Right atrium auricular region (tissue), 2 donors: ENCODE measurements around the gene WSB1. TPM values are rescaled to one million over a fixed set of nuclear protein-coding genes. Genes with fewer than 3 reads are reported as not detected.

ENCODE experiments used
- DNase-seq: peaks from one replicate; pipeline ENCODE4 v3.0.0-alpha.2; 2019; ENCODE audit warnings: low spot score
- H3K27ac ChIP-seq, 2 donors: fragments of 200-600 bp; sonication (generic); 1 replicate in 1 of 2; 2 replicates in 1 of 2; pipeline ENCODE4 v1.5.1; 2016 to 2019
- H3K27me3 ChIP-seq, 2 donors: fragments of 200-600 bp; sonication (generic); one replicate each; pipeline versions ENCODE4 v1.5.1 to v1.6.0; 2017 to 2019
- H3K36me3 ChIP-seq: fragments of 200-600 bp; sonication (generic); one replicate; pipeline ENCODE4 v1.5.1; 2016
- H3K4me1 ChIP-seq, 2 donors: fragments of 200-600 bp; sonication (generic); one replicate each; pipeline versions ENCODE4 v1.5.1 to v1.6.0; 2017 to 2019
- H3K4me3 ChIP-seq, 2 donors: fragments of 200-600 bp; sonication (generic); 1 replicate in 1 of 2; 2 replicates in 1 of 2; pipeline ENCODE4 v1.5.1; 2017 to 2019; ENCODE audit warnings: mild to moderate bottlenecking in 1 of 2, moderate library complexity in 1 of 2
- H3K9me3 ChIP-seq, 2 donors: fragments of 200-600 bp; sonication (generic); one replicate each; pipeline ENCODE4 v1.5.1; 2019
- total RNA-seq, 2 donors: library from RNA; depleted of rRNA; stranded (reverse); fragments of >200 nt; gene quantifications; one replicate each; pipeline ENCODE4 v1.1.0, GENCODE V29; 2016
- TF ChIP-seq, protein P1 (sequence below), 2 donors: fragments of 200-600 bp; sonication (generic); IDR thresholded peaks; one replicate each; pipeline ENCODE4 v1.5.1; 2019; ENCODE audit warnings: antibody characterized with exemption in 2 of 2

Gene WSB1
- total RNA-seq, 2 donors from 2014 or later = 38.0 to 44.7 TPM

- Histone ChIP-seq H3K9me3 (no peaks in the 10 kb centered on the region), H3K4me1 (peaks cover 0 to 33% of the 10 kb centered on the region in 2 donors), H3K4me3 (no peak overlapping the region), H3K36me3 (no peaks in the 10 kb centered on the region), H3K27ac (no peak overlapping the region), H3K27me3 (no peaks in the 10 kb centered on the region)
- no peak for DNase-seq
- TF ChIP-seq, protein P1, sequence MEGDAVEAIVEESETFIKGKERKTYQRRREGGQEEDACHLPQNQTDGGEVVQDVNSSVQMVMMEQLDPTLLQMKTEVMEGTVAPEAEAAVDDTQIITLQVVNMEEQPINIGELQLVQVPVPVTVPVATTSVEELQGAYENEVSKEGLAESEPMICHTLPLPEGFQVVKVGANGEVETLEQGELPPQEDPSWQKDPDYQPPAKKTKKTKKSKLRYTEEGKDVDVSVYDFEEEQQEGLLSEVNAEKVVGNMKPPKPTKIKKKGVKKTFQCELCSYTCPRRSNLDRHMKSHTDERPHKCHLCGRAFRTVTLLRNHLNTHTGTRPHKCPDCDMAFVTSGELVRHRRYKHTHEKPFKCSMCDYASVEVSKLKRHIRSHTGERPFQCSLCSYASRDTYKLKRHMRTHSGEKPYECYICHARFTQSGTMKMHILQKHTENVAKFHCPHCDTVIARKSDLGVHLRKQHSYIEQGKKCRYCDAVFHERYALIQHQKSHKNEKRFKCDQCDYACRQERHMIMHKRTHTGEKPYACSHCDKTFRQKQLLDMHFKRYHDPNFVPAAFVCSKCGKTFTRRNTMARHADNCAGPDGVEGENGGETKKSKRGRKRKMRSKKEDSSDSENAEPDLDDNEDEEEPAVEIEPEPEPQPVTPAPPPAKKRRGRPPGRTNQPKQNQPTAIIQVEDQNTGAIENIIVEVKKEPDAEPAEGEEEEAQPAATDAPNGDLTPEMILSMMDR (IDR thresholded peaks at IDR 0.05) = no peak
These were observed 35.4 kb downstream of the WSB1 start for GRCh38 chr17:27329146-27329805.

- DNase-seq = no peak
- Histone ChIP-seq H3K36me3 (no peaks in the 10 kb centered on the region), H3K4me1 (peaks cover 0 to 23% of the 10 kb centered on the region in 2 donors), H3K4me3 (peak overlapping the region in 1 of 2 donors; percentile 54), H3K27ac (peak overlapping the region; percentile 93 to 96), H3K27me3 (no peaks in the 10 kb centered on the region), H3K9me3 (no peaks in the 10 kb centered on the region)
- TF ChIP-seq, protein P1 (IDR thresholded peaks at IDR 0.05) = no peak
These were observed 38.1 kb downstream of the WSB1 start for GRCh38 chr17:27332047-27332393.

DNA sequence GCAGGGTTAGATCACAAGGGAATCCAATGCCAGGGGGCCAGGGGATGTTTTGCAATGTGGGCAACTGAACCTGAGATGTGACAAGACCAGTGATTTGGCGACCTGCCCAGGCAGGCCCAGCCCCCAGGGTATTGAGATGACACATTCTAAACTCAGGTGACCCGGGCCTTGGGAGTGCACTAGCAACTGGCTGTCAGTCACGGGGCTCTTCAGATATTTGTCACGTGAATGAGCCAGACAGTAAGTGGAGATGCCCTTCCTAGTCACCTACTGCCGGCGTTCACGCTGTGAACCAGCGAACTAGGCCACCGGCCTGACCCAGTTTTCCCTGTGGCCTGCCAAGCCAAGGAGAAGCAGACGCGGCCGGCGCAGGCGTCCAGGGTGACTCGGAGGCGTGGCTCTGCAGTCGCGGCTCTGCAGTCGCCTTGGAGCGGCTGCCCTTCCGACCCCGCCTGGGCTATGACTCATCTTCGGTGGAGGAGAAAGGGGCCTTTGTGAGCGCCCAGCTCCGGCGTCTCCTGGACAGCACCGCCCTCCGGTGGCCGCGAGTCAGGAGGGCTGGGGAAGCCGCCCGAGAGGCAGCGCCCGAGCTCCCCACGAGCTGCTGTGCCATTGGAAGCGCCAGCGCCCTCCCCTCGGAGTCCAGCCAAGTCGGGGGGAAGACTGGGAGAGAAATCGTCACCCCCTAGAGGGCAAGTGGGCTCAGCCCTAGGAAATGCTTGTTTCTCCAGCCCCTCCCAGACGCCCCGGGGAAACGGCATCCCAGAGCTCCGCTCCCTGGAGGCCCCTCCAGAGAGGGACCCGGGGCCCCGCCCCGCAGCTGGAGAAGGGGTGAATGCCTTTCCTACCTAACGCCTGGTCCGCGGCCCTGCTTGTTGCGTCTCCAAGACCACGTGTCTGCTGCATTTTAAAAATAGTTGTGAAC lies 38.8 kb downstream of the WSB1 start:
- H3K9me3 ChIP-seq = no peaks in the 10 kb centered on the region
- peaks cover 0 to 23% of the 10 kb centered on the region in 2 donors for H3K4me1 ChIP-seq

DNA sequence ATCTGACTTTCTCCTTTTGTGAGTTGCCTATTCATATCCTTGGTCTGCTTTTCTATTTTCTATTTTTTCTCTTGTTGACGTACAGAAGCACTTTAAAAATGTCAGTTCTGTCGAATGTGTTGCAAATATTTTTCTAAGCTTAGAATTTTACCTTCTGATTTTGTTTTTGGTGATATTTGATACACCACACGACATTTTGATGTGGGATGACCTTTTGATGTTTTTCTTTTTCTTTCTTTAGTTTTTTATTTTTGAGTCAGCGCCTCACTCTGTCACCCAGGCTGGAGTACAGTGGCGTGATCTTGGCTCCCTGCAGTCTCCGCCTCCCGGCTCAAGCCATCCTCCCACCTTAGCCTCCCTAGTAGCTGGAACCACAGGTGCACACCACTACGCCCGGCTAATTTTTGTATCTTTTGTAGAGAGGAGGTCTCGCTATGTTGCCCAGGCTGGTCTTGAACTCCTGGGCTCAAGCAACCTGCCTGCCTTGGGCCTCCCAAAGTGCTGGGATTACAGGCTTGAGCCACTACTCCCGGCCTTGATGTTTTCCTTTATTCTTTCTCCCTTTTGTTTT lies 39.6 kb downstream of the WSB1 start:
- peak overlapping the region; percentile 35 to 54 for H3K4me3 ChIP-seq
- TF ChIP-seq, protein P1 (IDR thresholded peaks at IDR 0.05) = no peak
- no peaks in the 10 kb centered on the region for H3K27me3 ChIP-seq
- H3K27ac ChIP-seq = peak overlapping the region; percentile 93 to 96
- H3K4me1 ChIP-seq = peaks cover 0 to 23% of the 10 kb centered on the region in 2 donors
- H3K9me3 ChIP-seq = no peaks in the 10 kb centered on the region
- peak; percentile 59 for DNase-seq
- no peaks in the 10 kb centered on the region for H3K36me3 ChIP-seq

More for the DNA sequence above, 38.8 kb downstream of the WSB1 start:
- Histone ChIP-seq H3K4me3 (peak overlapping the region; percentile 35 to 54), H3K27ac (peak overlapping the region; percentile 93 to 96), H3K36me3 (no peaks in the 10 kb centered on the region), H3K27me3 (no peaks in the 10 kb centered on the region)
- TF ChIP-seq, protein P1 (IDR thresholded peaks at IDR 0.05) = peak; percentile 74 to 92
- peak; percentile 99 for DNase-seq

GRCh38 chr17:27336184-27336583 lies 42.3 kb downstream of the WSB1 start:
- H3K9me3 ChIP-seq = no peaks in the 10 kb centered on the region
- TF ChIP-seq, protein P1 (IDR thresholded peaks at IDR 0.05) = no peak

More at GRCh38 chr17:27336184-27336583, 42.3 kb downstream of the WSB1 start:
- Histone ChIP-seq H3K27ac (no peak overlapping the region), H3K4me3 (no peak overlapping the region), H3K27me3 (no peaks in the 10 kb centered on the region), H3K4me1 (peaks cover 0 to 28% of the 10 kb centered on the region in 2 donors), H3K36me3 (no peaks in the 10 kb centered on the region)
- DNase-seq = no peak
